ENCODE results near the gene RND2.

GRCh38 chr17:42979511-42980273 lies 45.3 kb upstream of the RND2 start, which contains the start of gene PTGES3L:
- TF ChIP-seq SIN3A (IDR thresholded peaks at IDR 0.05; ENCODE audit: borderline replicate concordance, insufficient read depth, low read length) (no peak), POLR2AphosphoS5 (IDR thresholded peaks at IDR 0.05; ENCODE audit: low read depth, low read length) (no peak)
